Cerebellar nuclear complex (tissue), 1 donor: ENCODE data around the gene EPHB4.
"Not testable (repeated sequence)": the region's sequence is repeated elsewhere in the genome, so short reads cannot be mapped to it uniquely, and the experiment has no call there.

ENCODE experiments used
- DNase-seq, 2 experiments: peaks; one replicate each; lab custom pipeline; 2025; lab: John Stamatoyannopoulos, UW

Gene EPHB4

GRCh38 chr7:100822236-100823139 lies 4.8 kb downstream of the EPHB4 start:
- DNase-seq: no peak

DNA sequence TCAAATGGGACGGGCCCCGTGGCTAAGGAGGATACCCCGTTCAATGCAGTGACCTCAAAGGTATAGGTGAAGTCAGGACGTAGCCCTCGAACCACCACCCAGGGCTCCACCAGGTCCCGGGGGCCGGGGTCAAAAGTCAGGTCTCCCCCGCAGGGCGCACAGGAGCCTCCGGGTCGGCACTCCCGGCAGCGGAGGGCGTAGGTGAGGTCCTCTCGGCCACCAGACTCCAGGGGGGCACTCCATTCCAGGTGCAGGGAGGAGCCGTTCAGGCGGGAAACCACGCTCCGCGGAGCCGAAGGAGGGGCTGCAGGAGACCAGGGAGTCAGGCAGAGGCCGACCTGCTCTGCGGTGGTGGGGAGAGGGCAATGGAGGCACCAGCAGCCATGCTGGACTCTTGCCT lies 7.7 kb downstream of the EPHB4 start:
- DNase-seq: no peak

DNA sequence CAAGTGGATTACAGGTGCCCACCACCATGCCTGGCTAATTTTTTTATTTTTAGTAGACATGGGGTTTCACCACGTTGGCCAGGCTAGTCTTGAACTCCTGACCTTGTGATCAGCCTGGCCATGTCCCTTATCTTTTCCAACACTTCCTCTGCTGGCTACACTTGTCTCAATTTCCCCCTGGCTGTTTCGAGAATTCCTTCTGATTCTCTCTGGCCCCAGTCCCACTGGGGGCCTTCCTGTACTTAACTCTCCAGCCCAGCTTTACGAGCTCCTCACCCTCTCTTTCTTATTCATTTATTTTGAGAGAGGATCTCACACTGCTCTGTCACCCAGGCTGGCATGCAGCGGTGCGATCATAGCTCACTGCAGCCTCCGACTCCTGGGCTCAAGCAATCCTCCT lies 8.5 kb downstream of the EPHB4 start:
- no peak for DNase-seq

DNA sequence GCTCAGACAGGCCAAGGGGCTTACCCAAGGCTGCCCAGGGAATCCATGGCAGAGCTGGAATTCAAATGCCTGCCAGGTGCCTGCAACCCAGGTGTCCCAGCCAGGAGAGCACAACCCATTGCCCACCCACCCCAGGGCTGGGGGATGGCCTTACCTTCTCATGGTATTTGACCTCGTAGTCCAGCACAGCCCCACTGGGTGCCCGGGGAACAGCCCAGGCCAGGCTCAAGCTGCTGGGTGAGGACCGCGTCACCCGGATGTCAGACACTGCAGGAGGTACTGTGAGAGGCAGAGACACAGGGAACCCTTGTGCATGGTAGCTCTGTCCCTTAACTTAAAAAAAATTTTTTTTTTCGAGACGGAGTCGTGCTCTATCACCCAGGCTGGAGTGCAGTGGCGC lies 9.0 kb downstream of the EPHB4 start:
- no peak for DNase-seq

DNA sequence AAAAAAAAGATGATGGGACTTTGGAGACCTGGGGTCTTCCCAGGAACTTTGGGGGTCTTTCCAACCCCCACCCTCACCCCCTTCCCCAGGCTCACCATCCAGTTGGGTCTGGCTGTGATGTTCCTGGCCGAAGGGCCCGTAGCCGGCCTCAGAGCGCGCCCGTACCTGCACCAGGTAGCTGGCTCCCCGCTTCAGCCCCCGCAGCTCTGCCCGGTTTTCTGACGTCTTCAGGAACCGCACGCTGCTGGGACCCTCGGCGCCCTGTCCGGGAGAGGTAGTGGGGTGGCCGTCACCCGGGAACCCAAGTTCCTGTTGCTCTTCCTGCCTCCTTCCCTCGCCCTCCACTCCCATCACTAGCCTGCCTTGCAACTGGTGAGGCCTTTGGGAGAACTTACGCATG lies 10.2 kb downstream of the EPHB4 start:
- DNase-seq: no peak

GRCh38 chr7:100816515-100816914 lies 10.8 kb downstream of the EPHB4 start:
- not testable (repeated sequence) for DNase-seq

DNA sequence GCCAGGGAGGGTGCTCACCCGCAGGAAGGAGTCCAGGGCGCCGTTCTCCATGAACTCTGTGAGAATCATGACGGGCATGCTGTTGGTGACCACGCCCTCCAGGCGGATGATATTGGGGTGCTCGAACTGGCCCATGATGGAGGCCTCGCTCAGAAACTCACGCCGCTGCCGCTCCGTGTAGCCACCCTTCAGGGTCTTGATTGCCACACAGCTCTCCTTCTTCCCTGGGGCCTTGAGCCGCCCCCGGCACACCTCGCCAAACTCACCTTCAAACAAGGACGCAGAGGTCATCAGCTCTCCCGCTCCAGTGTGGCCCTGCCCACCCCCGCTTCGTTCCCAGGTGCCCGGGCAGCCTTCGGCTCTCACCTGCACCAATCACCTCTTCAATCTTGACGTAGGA lies 14.6 kb downstream of the EPHB4 start:
- no peak for DNase-seq

DNA sequence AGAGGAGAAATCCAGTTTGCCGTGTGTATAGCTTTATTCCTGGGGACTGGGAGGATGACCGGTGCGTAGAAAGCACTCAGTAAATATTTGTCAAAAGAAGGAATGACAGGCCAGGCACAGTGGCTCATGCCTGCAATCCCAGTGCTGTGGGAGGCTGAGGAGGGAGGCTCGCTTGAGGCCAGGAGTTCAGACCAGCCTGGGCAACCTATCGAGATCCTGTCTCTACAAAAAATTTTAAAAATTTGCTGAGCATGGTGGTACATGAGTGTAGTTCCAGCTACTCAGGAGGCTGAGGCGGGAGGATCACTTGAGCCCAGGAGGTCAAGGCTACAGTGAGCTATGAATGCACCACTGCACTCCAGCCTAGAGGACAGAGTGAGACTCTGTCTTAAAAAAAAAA lies 15.8 kb downstream of the EPHB4 start:
- no peak for DNase-seq

GRCh38 chr7:100808354-100808875 lies 18.9 kb downstream of the EPHB4 start:
- no peak for DNase-seq

DNA sequence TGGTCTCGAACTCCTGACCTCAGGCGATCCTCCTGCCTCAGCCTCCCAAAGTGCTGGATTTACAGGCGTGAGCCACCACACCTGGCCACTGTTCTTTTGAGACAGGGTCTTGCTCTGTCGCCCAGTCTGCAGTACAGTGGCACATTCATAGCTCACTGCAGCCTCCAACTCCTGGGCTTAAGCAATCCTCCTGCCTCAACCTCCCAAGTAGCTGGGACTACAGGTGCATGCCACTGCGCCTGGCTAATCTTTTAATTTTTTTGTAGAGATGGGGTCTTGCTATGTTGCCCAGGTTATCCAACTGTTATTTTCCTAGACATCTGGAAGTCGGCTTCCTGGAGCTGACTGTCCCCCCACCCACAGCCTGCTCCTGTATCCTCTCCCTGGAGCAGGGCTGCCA lies 20.4 kb downstream of the EPHB4 start:
- DNase-seq: not testable (repeated sequence)

DNA sequence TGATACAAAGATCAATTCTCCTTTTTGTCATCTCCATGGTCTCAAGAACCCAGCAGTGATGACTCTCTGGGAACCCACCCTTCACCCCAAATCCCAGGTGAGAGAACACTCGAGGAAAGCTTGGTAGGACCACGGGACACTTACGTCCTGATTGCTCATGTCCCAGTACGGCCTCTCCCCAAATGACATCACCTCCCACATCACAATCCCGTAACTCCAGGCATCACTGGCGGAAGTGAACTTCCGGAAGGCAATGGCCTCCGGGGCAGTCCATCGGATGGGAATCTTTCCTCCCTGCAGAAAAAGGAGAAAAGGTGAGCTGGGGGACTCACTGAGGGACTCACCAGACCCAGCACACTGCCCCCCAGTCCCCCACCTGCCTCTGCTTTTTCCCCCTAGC lies 21.0 kb downstream of the EPHB4 start:
- no peak for DNase-seq

DNA sequence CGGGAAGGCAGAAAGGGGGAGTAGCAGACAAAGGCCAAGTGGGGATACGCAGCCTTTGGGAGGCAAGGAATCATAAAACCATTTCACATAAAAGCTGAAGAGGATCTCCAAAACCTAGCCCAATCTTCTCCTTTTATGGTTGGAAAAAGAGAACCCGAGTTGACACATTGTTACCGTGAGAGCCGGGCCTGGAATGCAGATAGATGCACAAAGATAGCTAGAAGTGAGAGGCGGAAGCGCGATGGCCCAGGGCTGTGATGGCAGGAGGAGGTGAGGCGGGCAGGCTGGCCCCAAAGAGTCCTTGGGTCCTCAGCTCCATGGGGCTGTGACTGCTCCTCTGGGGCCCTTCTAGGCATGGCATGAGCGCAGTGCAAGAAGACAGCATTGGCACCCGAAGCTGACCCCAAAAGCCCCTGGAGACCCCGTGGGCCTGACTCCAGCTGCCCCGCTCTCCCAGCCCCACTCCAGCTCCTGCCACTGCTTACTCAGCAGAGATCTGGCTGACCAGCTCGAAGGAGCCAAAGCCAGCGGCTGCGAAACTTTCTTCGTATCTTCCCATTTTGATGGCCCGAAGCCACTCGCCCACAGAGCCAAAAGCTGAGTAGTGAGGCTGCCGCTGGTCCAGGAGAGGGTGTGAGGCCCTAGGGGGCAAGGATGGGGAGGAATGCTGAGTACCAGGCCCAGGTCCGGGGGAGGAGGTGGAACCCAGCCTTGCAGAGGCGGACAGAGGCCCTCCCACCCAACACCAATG lies 22.5 kb downstream of the EPHB4 start:
- DNase-seq: no peak

GRCh38 chr7:100803398-100804161 lies 23.7 kb downstream of the EPHB4 start:
- DNase-seq: no peak

GRCh38 chr7:100802951-100803350 lies 24.4 kb downstream of the EPHB4 start:
- no peak for DNase-seq

DNA sequence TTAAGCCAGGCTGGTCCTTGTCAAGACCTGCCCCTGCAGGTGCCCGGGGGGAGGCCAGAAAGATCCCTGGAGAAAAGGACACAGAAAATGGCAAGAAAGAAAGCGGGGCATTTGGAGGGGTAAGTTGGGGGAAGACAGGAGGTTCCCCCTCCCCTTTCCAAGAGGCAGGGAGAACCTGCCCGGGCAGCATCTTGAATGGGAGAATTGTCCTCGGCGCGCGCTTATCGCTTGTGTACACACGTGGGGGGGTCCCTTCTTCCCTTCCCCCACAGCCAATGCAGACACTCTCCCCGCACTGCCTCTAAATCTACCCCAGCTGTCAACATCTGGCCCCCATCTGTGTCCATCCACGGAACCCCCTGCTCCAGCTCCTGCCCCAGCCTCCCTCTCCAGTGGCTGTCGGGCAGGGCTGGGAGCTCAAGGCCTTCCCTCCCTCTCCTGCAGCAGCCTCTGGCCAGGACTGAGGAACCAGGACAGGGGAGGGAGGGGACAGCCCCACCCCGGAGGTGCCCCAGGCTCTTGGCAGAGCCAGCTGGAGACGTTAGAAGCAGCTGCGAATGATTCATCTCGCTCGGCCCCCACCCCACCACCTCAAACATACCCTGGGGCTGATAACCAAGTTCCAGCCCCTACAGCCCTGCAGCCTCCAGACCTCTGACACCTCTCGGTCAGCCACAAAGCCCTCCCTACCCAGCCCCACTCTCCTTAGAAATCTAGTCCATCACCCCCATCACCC lies 25.3 kb downstream of the EPHB4 start:
- no peak for DNase-seq

GRCh38 chr7:100799037-100799896 lies 28.1 kb downstream of the EPHB4 start:
- no peak for DNase-seq

DNA sequence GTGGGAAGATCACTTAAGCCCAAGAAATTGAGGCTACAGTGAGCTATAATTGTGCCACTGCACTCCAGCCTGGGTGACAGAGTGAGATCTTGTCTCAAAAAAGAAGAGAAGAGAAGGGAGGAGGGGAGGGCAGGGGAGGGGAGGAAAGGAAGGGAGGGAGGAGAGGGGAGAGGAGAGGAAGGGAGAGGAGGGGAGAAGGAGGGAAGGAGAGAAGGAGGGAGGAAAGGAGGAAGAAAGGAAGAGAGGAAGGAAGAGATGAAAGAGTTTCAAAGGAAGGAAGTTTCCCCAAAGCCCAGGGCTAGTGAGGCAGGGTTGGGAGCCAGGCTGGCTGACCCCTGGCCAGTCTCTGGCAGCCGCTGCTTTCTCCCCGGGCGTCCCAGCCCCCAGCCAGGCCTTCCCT lies 32.6 kb downstream of the EPHB4 start:
- DNase-seq: no peak

DNA sequence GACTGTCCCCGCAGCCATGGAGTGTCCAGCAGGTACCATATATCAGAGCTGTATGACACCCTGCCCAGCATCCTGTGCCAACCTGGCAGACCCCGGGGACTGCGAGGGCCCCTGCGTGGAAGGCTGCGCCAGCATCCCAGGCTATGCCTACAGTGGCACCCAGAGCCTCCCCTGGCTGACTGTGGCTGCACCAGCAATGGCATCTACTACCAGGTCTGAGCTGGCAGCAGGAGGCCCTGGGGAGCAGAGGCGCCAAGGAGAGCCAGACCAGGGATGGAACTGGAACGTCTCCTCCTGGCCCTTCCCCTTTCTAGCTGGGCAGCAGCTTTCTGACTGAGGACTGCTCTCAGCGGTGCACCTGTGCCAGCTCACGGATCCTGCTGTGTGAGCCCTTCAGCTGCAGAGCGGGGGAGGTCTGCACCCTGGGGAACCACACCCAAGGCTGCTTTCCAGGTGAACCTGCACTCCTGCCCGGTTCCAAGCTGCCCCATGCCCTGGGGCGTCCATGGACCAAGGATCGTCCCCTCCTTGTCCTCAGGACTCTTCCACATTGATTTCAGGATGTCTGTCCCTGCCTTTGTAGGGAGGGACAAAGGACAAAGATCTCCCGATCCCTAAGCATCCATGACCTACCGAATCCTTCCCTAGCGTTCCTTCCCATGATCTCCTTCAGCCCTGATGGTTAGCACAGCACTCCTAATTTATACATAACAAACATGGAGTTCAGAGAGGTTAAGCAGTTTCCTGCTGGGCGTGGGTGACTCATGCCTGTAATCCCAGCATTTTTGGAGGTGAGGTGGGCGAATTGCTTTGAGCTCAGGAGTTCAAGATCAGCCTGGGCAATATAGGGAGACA lies 33.3 kb downstream of the EPHB4 start:
- no peak for DNase-seq

- no peak for DNase-seq
These were observed 35.2 kb downstream of the EPHB4 start for GRCh38 chr7:100791881-100792666.
